NCI-H2171 (cell line): ENCODE data around the gene KCNN1.

Source experiments
- DNase-seq: peaks from one replicate; lab custom pipeline; 2025; lab: John Stamatoyannopoulos, UW

The KCNN1 gene

GRCh38 chr19:17947815-17948513, 18.9 kb upstream of the KCNN1 start:
- peak; percentile 99 for DNase-seq

GRCh38 chr19:17948514-17948900, 18.4 kb upstream of the KCNN1 start:
- peak; percentile 99 for DNase-seq

GRCh38 chr19:17948931-17949930, 17.7 kb upstream of the KCNN1 start:
- peak; percentile 82 for DNase-seq

GRCh38 chr19:17949956-17950309, 17.0 kb upstream of the KCNN1 start:
- DNase-seq: peak; percentile 68

GRCh38 chr19:17950310-17951156, 16.4 kb upstream of the KCNN1 start:
- DNase-seq: peak; percentile 75

GRCh38 chr19:17951157-17951989, 15.5 kb upstream of the KCNN1 start:
- DNase-seq: no peak

- no peak for DNase-seq
Measured at GRCh38 chr19:17951990-17952976, 14.6 kb upstream of the KCNN1 start.

GRCh38 chr19:17953316-17953801, 13.5 kb upstream of the KCNN1 start:
- no peak for DNase-seq

GRCh38 chr19:17953869-17954268, 13.0 kb upstream of the KCNN1 start:
- DNase-seq: no peak

- no peak for DNase-seq
Measured at GRCh38 chr19:17954401-17954800, 12.5 kb upstream of the KCNN1 start.

GRCh38 chr19:17957149-17957849, 9.6 kb upstream of the KCNN1 start:
- no peak for DNase-seq

- no peak for DNase-seq
Measured at GRCh38 chr19:17957885-17958284, 9.0 kb upstream of the KCNN1 start.

- DNase-seq: no peak
Measured at GRCh38 chr19:17963936-17964691, 2.8 kb upstream of the KCNN1 start.

- no peak for DNase-seq
Measured at GRCh38 chr19:17965370-17966128, 1.4 kb upstream of the KCNN1 start.

- no peak for DNase-seq
Measured at GRCh38 chr19:17966129-17966483, 801 bp upstream of the KCNN1 start.

GRCh38 chr19:17967257-17968051, 547 bp downstream of the KCNN1 start:
- DNase-seq: no peak

- no peak for DNase-seq
Measured at GRCh38 chr19:17968362-17968761, 1.5 kb downstream of the KCNN1 start.
